Measurements from ENCODE around the gene TRPM7. TPM values are rescaled to one million over a fixed set of nuclear protein-coding genes. Genes with fewer than 3 reads are reported as not detected.

TRPM7 gene
- total RNA-seq = 27.5 and 30.7 TPM in 2 replicates

DNA sequence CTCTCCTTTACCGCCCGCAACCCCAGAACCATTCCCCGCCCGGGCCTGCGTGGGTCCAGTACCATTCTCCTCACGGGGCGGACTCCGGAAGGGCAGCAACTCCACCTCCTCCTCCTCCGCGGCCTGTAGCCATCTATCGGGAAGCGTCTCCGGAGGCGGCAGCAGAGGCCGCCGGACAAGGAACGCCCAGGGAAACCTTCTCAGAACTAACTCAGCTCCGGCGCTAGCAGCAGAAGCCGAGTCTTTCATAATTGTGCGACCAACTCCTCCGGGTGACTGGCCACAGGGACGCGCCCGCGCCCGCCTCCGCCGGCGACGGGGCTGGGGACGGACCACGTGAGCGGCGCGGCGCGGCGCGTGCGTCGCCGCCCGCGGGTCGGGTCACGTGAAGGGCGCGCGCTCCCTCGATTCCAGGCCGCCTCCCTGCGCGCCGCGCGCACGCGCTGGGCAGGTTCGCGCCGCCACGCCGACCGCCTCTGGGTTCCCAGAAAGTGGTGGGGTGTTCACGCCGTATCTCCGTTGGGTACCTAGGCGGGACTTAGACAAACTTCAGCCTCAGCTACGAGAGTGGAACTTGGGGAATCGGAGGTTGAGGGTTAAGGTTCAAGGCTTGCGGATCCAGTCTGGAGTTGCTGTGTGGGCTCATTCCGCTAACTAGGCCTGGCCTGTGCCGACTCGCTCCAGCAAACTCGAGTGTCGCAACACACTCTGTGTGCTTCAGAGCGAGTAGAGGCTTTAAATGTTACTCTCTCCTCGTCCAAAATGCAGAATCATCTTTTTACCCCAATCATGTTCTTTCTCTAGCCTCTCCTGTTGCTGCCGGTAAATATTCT, at the start of gene TRPM7:
Gene TRPM7, minus strand, starts transcription at position 329 of the 833 bp plus-strand sequence. Its CDS starts 264 bp downstream, at position 65.

GRCh38 chr15:50546566-50546965, 140.0 kb downstream of the TRPM7 start, which contains the start of gene USP50:
Gene USP50 (minus strand): TSS chr15:50546666. CDS start chr15:50546525, 141 bp downstream.

Other genes with a start within 250 kb of the TRPM7 start
- 0.17 TPM in 1 of 2 replicates, not detected in the other for gene USP50, start 140.1 kb downstream of the TRPM7 start, total RNA-seq
- 82.5 and 104 TPM in 2 replicates for gene SPPL2A, start 78.9 kb upstream of the TRPM7 start, total RNA-seq
- gene AP4E1, start 221.9 kb upstream of the TRPM7 start, total RNA-seq = 10.5 and 11.9 TPM in 2 replicates

Measured in dermis lymphatic vessel endothelial cell (primary cell).